HepG2 (cell line): ENCODE data around the gene ABHD11. TPM values are rescaled to one million over a fixed set of nuclear protein-coding genes. Genes with fewer than 3 reads are reported as not detected.
A peak's percentile ranks its signal among the peaks of the same experiment; 100 is the strongest.

Experiments used
- CBX1 ChIP-seq: IDR thresholded peaks from one replicate; pipeline ENCODE4 v1.6.1; 2016; ENCODE audit warnings: antibody characterized with exemption, low read depth
- HIVEP1 ChIP-seq: sonication (generic); formaldehyde crosslinking; IDR thresholded peaks from 2 replicates; pipeline ENCODE4 v1.4.0; 2020; ENCODE audit warnings: mild to moderate bottlenecking, missing genetic modification reagents
- PLSCR1 ChIP-seq: sonication (generic); formaldehyde crosslinking; IDR thresholded peaks from 2 replicates; pipeline ENCODE4 v1.5.0; 2020; ENCODE audit warnings: missing genetic modification reagents, mild to moderate bottlenecking, borderline replicate concordance
- RBFOX2 ChIP-seq: fragments of 200-400 bp; formaldehyde crosslinking; IDR thresholded peaks from 2 replicates; pipeline ENCODE4 v1.6.1; 2017; ENCODE audit warnings: low read depth, mild to moderate bottlenecking, low read length
- RFX5 ChIP-seq: IDR thresholded peaks from 2 replicates; pipeline ENCODE4 v1.6.1; 2011; ENCODE audit warnings: low read depth, low read length, improper control_type of control experiment
- SNAPC2 ChIP-seq: sonication (generic); formaldehyde crosslinking; IDR thresholded peaks from 2 replicates; pipeline ENCODE4 v1.8.1; 2022; ENCODE audit warnings: mild to moderate bottlenecking, missing genetic modification reagents
- THAP11 ChIP-seq: IDR thresholded peaks from 2 replicates; pipeline ENCODE4 v1.6.1; 2016; ENCODE audit warnings: missing biosample characterization, missing genetic modification reagents
- TOE1 ChIP-seq: sonication (generic); formaldehyde crosslinking; IDR thresholded peaks from 2 replicates; pipeline ENCODE4 v1.4.0; 2020; ENCODE audit warnings: mild to moderate bottlenecking, missing genetic modification reagents
- YY1 ChIP-seq: IDR thresholded peaks from 2 replicates; pipeline ENCODE4 v1.6.1; 2011; ENCODE audit warnings: low read length, low read depth, moderate library complexity, mild to moderate bottlenecking; ENCODE audit not compliant: insufficient read depth, insufficient replicate concordance
- ZGPAT ChIP-seq: IDR thresholded peaks from 2 replicates; pipeline ENCODE4 v1.6.1; 2016; ENCODE audit warnings: mild to moderate bottlenecking
- ZNF432 ChIP-seq: sonication (generic); formaldehyde crosslinking; IDR thresholded peaks from 2 replicates; pipeline ENCODE4 v1.5.0; 2020; ENCODE audit warnings: missing genetic modification reagents, mild to moderate bottlenecking, borderline replicate concordance
- ZNF7 ChIP-seq: IDR thresholded peaks from 2 replicates; pipeline ENCODE4 v1.6.1; 2016; ENCODE audit warnings: missing biosample characterization, missing genetic modification reagents
- polyA plus RNA-seq, 8 experiments: library from polyadenylated mRNA; depleted of rRNA in 3 of 8; stranded (reverse) in 7 of 8; unstranded in 1 of 8; fragments of >200 nt; fragmentation: Illumina TruSeq in 4 of 8; extraction: Trizol in 4 of 8; gene quantifications; 2 replicates each; pipeline versions ENCODE4 v1.2.1 to v1.2.3, GENCODE V29; 2011 to 2016; ENCODE audit warnings: low read depth in 4 of 8, missing spikeins in 1 of 8, mixed read lengths in 1 of 8; ENCODE audit not compliant: insufficient read depth in 1 of 8
- total RNA-seq, 5 experiments: library from RNA; depleted of rRNA; stranded (reverse); fragments of >200 nt; fragmentation: Illumina TruSeq; extraction: Trizol; gene quantifications; 2 replicates each; pipeline ENCODE4 v1.2.3, GENCODE V29; 2016; ENCODE audit warnings: low read depth in 1 of 5
- TF ChIP-seq, protein P1 (sequence below): sonication (generic); formaldehyde crosslinking; IDR thresholded peaks from 2 replicates; pipeline ENCODE4 v1.4.0; 2020; ENCODE audit warnings: missing genetic modification reagents, borderline replicate concordance
- TF ChIP-seq, protein P2 (sequence below): sonication (generic); formaldehyde crosslinking; IDR thresholded peaks from 2 replicates; pipeline ENCODE4 v1.5.0; 2020; ENCODE audit warnings: mild to moderate bottlenecking, missing genetic modification reagents, borderline replicate concordance

The ABHD11 gene
- total and polyA plus RNA-seq, 2 of the 13 experiments (the other 11 are each of a cell fraction or from before 2014, with no cell fraction given) = 7.0 to 8.1 TPM

DNA sequence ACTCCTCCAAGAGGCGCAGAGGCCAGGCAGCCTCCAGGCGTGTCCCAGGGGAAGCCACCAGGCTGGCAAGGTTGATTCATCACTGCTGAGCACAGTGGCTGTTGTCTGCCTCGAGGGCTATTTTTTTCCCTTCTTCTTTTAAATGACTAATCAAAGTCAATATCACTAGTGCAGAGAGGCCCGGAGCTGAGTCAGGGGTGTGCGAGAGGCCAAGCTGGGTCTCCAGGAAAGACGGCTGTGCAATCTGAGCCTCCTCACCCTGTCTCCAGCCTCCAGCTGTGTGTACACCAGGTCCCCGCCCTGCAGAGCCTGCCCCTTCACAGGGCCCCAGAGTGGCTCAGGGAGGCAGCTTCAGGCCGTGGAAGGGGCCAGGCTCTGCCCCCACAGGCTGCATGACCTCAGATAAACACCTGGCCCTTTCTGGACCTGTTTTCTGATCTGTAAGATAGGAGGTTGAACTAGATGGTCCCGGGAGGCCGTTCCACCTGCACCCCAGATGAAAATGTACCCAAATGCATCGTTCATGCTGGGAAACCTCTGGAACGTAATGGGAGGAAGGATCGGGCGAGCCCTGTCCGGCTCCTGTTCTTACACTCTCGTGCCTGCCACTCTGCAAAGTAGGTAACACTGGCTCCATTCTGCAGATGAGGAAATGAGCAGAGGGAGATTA is 22.8 kb downstream of the ABHD11 start (continued):
- TF ChIP-seq, protein P1, sequence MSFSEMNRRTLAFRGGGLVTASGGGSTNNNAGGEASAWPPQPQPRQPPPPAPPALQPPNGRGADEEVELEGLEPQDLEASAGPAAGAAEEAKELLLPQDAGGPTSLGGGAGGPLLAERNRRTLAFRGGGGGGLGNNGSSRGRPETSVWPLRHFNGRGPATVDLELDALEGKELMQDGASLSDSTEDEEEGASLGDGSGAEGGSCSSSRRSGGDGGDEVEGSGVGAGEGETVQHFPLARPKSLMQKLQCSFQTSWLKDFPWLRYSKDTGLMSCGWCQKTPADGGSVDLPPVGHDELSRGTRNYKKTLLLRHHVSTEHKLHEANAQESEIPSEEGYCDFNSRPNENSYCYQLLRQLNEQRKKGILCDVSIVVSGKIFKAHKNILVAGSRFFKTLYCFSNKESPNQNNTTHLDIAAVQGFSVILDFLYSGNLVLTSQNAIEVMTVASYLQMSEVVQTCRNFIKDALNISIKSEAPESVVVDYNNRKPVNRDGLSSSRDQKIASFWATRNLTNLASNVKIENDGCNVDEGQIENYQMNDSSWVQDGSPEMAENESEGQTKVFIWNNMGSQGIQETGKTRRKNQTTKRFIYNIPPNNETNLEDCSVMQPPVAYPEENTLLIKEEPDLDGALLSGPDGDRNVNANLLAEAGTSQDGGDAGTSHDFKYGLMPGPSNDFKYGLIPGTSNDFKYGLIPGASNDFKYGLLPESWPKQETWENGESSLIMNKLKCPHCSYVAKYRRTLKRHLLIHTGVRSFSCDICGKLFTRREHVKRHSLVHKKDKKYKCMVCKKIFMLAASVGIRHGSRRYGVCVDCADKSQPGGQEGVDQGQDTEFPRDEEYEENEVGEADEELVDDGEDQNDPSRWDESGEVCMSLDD (CRISPR knock-in tag) = no peak
- TF ChIP-seq RBFOX2 = no peak
- peak; percentile 91 for TF ChIP-seq ZGPAT
- TF ChIP-seq TOE1 (CRISPR knock-in tag) = no peak
- TF ChIP-seq THAP11 (CRISPR knock-in tag) = peak; percentile 69
- no peak; the same call in 1 of the 2 replicates for TF ChIP-seq HIVEP1 (CRISPR knock-in tag)
- no peak for TF ChIP-seq SNAPC2 (CRISPR knock-in tag)
- no peak for TF ChIP-seq PLSCR1 (CRISPR knock-in tag)
- TF ChIP-seq, protein P2, sequence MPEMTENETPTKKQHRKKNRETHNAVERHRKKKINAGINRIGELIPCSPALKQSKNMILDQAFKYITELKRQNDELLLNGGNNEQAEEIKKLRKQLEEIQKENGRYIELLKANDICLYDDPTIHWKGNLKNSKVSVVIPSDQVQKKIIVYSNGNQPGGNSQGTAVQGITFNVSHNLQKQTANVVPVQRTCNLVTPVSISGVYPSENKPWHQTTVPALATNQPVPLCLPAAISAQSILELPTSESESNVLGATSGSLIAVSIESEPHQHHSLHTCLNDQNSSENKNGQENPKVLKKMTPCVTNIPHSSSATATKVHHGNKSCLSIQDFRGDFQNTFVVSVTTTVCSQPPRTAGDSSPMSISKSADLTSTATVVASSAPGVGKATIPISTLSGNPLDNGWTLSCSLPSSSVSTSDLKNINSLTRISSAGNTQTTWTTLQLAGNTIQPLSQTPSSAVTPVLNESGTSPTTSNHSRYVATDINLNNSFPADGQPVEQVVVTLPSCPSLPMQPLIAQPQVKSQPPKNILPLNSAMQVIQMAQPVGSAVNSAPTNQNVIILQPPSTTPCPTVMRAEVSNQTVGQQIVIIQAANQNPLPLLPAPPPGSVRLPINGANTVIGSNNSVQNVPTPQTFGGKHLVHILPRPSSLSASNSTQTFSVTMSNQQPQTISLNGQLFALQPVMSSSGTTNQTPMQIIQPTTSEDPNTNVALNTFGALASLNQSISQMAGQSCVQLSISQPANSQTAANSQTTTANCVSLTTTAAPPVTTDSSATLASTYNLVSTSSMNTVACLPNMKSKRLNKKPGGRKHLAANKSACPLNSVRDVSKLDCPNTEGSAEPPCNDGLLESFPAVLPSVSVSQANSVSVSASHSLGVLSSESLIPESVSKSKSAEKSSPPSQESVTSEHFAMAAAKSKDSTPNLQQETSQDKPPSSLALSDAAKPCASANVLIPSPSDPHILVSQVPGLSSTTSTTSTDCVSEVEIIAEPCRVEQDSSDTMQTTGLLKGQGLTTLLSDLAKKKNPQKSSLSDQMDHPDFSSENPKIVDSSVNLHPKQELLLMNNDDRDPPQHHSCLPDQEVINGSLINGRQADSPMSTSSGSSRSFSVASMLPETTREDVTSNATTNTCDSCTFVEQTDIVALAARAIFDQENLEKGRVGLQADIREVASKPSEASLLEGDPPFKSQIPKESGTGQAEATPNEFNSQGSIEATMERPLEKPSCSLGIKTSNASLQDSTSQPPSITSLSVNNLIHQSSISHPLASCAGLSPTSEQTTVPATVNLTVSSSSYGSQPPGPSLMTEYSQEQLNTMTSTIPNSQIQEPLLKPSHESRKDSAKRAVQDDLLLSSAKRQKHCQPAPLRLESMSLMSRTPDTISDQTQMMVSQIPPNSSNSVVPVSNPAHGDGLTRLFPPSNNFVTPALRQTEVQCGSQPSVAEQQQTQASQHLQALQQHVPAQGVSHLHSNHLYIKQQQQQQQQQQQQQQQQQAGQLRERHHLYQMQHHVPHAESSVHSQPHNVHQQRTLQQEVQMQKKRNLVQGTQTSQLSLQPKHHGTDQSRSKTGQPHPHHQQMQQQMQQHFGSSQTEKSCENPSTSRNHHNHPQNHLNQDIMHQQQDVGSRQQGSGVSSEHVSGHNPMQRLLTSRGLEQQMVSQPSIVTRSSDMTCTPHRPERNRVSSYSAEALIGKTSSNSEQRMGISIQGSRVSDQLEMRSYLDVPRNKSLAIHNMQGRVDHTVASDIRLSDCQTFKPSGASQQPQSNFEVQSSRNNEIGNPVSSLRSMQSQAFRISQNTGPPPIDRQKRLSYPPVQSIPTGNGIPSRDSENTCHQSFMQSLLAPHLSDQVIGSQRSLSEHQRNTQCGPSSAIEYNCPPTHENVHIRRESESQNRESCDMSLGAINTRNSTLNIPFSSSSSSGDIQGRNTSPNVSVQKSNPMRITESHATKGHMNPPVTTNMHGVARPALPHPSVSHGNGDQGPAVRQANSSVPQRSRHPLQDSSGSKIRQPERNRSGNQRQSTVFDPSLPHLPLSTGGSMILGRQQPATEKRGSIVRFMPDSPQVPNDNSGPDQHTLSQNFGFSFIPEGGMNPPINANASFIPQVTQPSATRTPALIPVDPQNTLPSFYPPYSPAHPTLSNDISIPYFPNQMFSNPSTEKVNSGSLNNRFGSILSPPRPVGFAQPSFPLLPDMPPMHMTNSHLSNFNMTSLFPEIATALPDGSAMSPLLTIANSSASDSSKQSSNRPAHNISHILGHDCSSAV (CRISPR knock-in tag) = no peak
- TF ChIP-seq ZNF7 (CRISPR knock-in tag) = no peak
- no peak for TF ChIP-seq CBX1
- TF ChIP-seq YY1 = peak; percentile 35
- no peak for TF ChIP-seq ZNF432 (CRISPR knock-in tag)
- no peak for TF ChIP-seq RFX5
